Parathyroid adenoma (tissue), 2 donors: ENCODE data around the gene FAM168B.

Experiments used
- H2AFZ ChIP-seq: fragments of 300-600 bp; sonication (generic); one replicate; pipeline ENCODE4 v1.7.0; 2017; ENCODE audit warnings: antibody characterized with exemption, mild to moderate bottlenecking
- H3K27ac ChIP-seq: fragments of 300-600 bp; sonication (generic); one replicate; pipeline ENCODE4 v1.7.0; 2017
- H3K27me3 ChIP-seq: fragments of 300-600 bp; sonication (generic); one replicate; pipeline ENCODE4 v1.7.0; 2017; ENCODE audit warnings: low read length; ENCODE audit not compliant: control insufficient read depth, insufficient read depth
- H3K36me3 ChIP-seq: fragments of 300-600 bp; sonication (generic); one replicate; pipeline ENCODE4 v1.7.0; 2017; ENCODE audit warnings: low read length; ENCODE audit not compliant: control insufficient read depth, insufficient read depth
- H3K4me1 ChIP-seq: fragments of 300-600 bp; sonication (generic); one replicate; pipeline ENCODE4 v1.7.0; 2017; ENCODE audit warnings: control low read depth
- H3K4me2 ChIP-seq: fragments of 300-600 bp; sonication (generic); one replicate; pipeline ENCODE4 v1.7.0; 2017; ENCODE audit warnings: low read length
- H3K4me3 ChIP-seq: fragments of 300-600 bp; sonication (generic); one replicate; pipeline ENCODE4 v1.7.0; 2017; ENCODE audit warnings: low read depth, low read length
- H3K79me2 ChIP-seq: fragments of 300-600 bp; sonication (generic); one replicate; pipeline ENCODE4 v1.7.0; 2017; ENCODE audit warnings: control low read depth
- H3K9ac ChIP-seq: fragments of 300-600 bp; sonication (generic); one replicate; pipeline ENCODE4 v1.7.0; 2017; ENCODE audit warnings: mild to moderate bottlenecking
- H3K9me3 ChIP-seq: fragments of 300-600 bp; sonication (generic); one replicate; pipeline ENCODE4 v1.7.0; 2017; ENCODE audit warnings: low read length; ENCODE audit not compliant: control insufficient read depth
- CTCF ChIP-seq: fragments of 300-600 bp; sonication (generic); IDR thresholded peaks from one replicate; pipeline ENCODE4 v1.7.0; 2017; ENCODE audit warnings: antibody characterized with exemption, mild to moderate bottlenecking
- donor health status: primary hyperparathyroidism.

FAM168B gene

GRCh38 chr2:131009713-131010475, 83.4 kb downstream of the FAM168B start:
- Histone ChIP-seq H3K4me2 (no peak overlapping the region), H3K9me3 (no peaks in the 10 kb centered on the region), H3K4me1 (no peaks in the 10 kb centered on the region), H3K4me3 (no peak overlapping the region), H2AFZ (no peak overlapping the region), H3K79me2 (no peaks in the 10 kb centered on the region), H3K9ac (no peak overlapping the region), H3K27ac (no peak overlapping the region), H3K27me3 (no peaks in the 10 kb centered on the region), H3K36me3 (no peaks in the 10 kb centered on the region)
- TF ChIP-seq CTCF = no peak

GRCh38 chr2:131008967-131009366, 84.3 kb downstream of the FAM168B start:
- no peak for TF ChIP-seq CTCF
- Histone ChIP-seq H2AFZ (no peak overlapping the region), H3K4me2 (no peak overlapping the region), H3K27me3 (no peaks in the 10 kb centered on the region), H3K27ac (no peak overlapping the region), H3K36me3 (no peaks in the 10 kb centered on the region), H3K9me3 (no peaks in the 10 kb centered on the region), H3K79me2 (no peaks in the 10 kb centered on the region), H3K4me1 (no peaks in the 10 kb centered on the region), H3K9ac (no peak overlapping the region), H3K4me3 (no peak overlapping the region)

- H3K4me2 ChIP-seq = no peak overlapping the region
- H3K9me3 ChIP-seq = no peaks in the 10 kb centered on the region
- no peaks in the 10 kb centered on the region for H3K27me3 ChIP-seq
- H3K79me2 ChIP-seq = no peaks in the 10 kb centered on the region
- H3K36me3 ChIP-seq = no peaks in the 10 kb centered on the region
- H3K4me3 ChIP-seq = no peak overlapping the region
- no peaks in the 10 kb centered on the region for H3K4me1 ChIP-seq
- H2AFZ ChIP-seq = no peak overlapping the region
- H3K27ac ChIP-seq = no peak overlapping the region
- no peak overlapping the region for H3K9ac ChIP-seq
- no peak for TF ChIP-seq CTCF
Measured at GRCh38 chr2:131006561-131006960, 86.7 kb downstream of the FAM168B start.

GRCh38 chr2:131005216-131005935, 87.9 kb downstream of the FAM168B start:
- H2AFZ ChIP-seq = no peak overlapping the region
- no peak for TF ChIP-seq CTCF
- no peaks in the 10 kb centered on the region for H3K36me3 ChIP-seq
- H3K27ac ChIP-seq = no peak overlapping the region
- H3K4me1 ChIP-seq = no peaks in the 10 kb centered on the region
- H3K79me2 ChIP-seq = no peaks in the 10 kb centered on the region
- no peaks in the 10 kb centered on the region for H3K27me3 ChIP-seq
- H3K9ac ChIP-seq = no peak overlapping the region
- no peaks in the 10 kb centered on the region for H3K9me3 ChIP-seq
- H3K4me2 ChIP-seq = no peak overlapping the region
- H3K4me3 ChIP-seq = no peak overlapping the region
